Measurements from ENCODE around the gene DNAH7.

- TF ChIP-seq POLR2A (IDR thresholded peaks at IDR 0.05) = no peak
- TF ChIP-seq, protein P1, sequence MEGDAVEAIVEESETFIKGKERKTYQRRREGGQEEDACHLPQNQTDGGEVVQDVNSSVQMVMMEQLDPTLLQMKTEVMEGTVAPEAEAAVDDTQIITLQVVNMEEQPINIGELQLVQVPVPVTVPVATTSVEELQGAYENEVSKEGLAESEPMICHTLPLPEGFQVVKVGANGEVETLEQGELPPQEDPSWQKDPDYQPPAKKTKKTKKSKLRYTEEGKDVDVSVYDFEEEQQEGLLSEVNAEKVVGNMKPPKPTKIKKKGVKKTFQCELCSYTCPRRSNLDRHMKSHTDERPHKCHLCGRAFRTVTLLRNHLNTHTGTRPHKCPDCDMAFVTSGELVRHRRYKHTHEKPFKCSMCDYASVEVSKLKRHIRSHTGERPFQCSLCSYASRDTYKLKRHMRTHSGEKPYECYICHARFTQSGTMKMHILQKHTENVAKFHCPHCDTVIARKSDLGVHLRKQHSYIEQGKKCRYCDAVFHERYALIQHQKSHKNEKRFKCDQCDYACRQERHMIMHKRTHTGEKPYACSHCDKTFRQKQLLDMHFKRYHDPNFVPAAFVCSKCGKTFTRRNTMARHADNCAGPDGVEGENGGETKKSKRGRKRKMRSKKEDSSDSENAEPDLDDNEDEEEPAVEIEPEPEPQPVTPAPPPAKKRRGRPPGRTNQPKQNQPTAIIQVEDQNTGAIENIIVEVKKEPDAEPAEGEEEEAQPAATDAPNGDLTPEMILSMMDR (IDR thresholded peaks at IDR 0.05) = no peak
- no peak for TF ChIP-seq EP300 (IDR thresholded peaks at IDR 0.05)
These were observed 4.9 kb downstream of the DNAH7 start for GRCh38 chr2:196063773-196064172.
